GM12864 (cell line): Measurements from ENCODE around the gene CFAP119.
A peak's percentile ranks its signal among the peaks of the same experiment; 100 is the strongest.

Experiments
- DNase-seq: peaks from one replicate; pipeline ENCODE4 v3.0.0-alpha.2; 2011; ENCODE audit warnings: low read depth
- H3K4me3 ChIP-seq: 2 replicates; pipeline ENCODE4 v1.5.1; 2011; ENCODE audit warnings: mild to moderate bottlenecking, low read depth, low read length, control low read depth
- CTCF ChIP-seq: IDR thresholded peaks from 2 replicates; pipeline ENCODE4 v1.5.1; 2011; ENCODE audit warnings: low read depth, mild to moderate bottlenecking, moderate library complexity, low read length, control low read depth, inconsistent platforms; ENCODE audit errors: missing control alignments

The CFAP119 gene

GRCh38 chr16:30797670-30798309 lies 35.9 kb upstream of the CFAP119 start:
- H3K4me3 ChIP-seq: no peak overlapping the region
- peak; percentile 28 for TF ChIP-seq CTCF
- DNase-seq: no peak

- DNase-seq: no peak
- no peak for TF ChIP-seq CTCF
- no peak overlapping the region for H3K4me3 ChIP-seq
Observed at GRCh38 chr16:30794634-30795033, 32.8 kb upstream of the CFAP119 start.

DNA sequence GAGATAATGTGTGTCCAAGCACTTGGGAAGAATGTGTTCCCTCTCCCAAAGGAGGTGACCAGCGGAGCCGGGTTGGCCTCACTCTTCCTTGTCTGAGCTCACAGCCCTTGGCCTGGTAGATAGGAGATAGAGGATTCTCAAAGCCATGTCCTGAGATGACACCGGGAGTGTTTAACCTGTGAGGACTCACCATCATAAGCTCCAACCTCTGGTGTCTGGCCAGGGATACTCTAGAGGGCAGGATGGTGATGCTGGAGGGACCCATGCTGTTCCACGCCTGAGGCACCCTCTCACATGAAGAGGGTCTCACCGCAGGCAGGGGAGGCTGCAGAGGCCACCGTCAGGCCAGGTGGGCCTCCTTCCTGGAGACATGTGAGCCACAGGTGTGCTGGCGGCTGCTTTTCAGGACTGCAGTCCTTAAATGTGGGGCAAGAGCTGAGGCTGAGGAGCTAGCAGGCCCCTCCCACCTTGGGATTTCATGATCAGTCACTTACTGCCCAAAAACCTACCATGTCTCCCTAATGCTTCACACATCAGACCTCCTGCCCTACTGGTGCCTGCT lies 31.7 kb upstream of the CFAP119 start:
- DNase-seq: no peak
- TF ChIP-seq CTCF: no peak
- H3K4me3 ChIP-seq: no peak overlapping the region

GRCh38 chr16:30787613-30788378 lies 25.9 kb upstream of the CFAP119 start:
- H3K4me3 ChIP-seq: peak overlapping the region; percentile 58
- TF ChIP-seq CTCF: no peak
- DNase-seq: no peak

DNA sequence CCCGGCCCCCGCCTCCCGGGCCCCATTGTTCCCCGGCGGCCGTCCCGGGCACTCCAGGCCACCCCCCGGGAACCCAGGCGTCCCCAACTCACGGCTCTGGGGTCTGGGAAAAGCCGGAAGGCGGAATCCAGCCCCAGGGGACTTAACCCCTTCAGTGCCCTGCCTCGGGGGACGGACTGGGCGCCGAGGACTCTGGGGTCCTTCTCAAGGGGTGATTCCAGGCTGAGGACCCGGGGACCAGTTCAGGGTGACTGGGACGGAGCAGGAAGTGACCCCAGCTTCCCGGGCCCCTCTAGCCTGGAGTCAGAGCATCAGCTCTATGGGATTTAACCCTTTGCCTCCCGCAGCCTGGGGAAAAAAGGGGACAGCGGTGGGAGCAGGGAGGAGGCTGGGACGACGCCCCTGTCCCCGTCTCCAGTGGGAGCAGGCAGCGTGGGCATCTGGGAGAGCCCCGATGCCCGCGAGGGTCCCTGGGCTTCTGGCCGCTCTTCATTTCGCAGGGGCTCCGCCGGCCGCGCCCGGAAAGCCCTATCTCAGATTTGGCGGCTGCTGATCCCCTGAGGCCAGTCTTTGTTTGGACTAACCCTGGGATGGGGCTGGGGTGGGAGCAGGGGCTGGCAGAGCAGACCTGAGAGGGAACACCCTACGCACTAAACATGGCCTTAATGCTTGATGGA lies 25.2 kb upstream of the CFAP119 start, which contains the start of gene ZNF629:
Gene ZNF629 (minus strand): TSS at position 270 of the 677 bp plus-strand sequence. CDS start 2,723 bp downstream, outside the sequence.
- no peak for DNase-seq
- peak within 1 kb of the TSS; percentile 58 for H3K4me3 ChIP-seq
- no peak for TF ChIP-seq CTCF

- DNase-seq: no peak
- peak overlapping the region; percentile 58 for H3K4me3 ChIP-seq
Observed at GRCh38 chr16:30786115-30786935, 24.5 kb upstream of the CFAP119 start.

More at GRCh38 chr16:30786115-30786935, 24.5 kb upstream of the CFAP119 start:
- TF ChIP-seq CTCF: no peak
